Adrenal gland (tissue), 5 donors: ENCODE results near the gene GRWD1.

Experiments
- POLR2A ChIP-seq, 2 donors: fragments of 450-650 bp; IDR thresholded peaks; one replicate each; pipeline ENCODE4 v1.6.1; 2017; ENCODE audit warnings: antibody characterized with exemption in 2 of 2, mild to moderate bottlenecking in 2 of 2, moderate library complexity in 1 of 2
- TF ChIP-seq, protein P1 (sequence below), 6 experiments: fragments of 450-650 bp in 4 of 6; fragments of 200-600 bp in 2 of 6; sonication (generic) in 1 of 6; IDR thresholded peaks; 1 replicate in 5 of 6; 2 replicates in 1 of 6; pipeline versions ENCODE4 v1.5.1 to v1.8.0; 2016 to 2021; ENCODE audit warnings: antibody characterized with exemption in 6 of 6, mild to moderate bottlenecking in 2 of 6, moderate library complexity in 1 of 6
- donor health status: DM: no; HTN: no; CAD: no.

DNA sequence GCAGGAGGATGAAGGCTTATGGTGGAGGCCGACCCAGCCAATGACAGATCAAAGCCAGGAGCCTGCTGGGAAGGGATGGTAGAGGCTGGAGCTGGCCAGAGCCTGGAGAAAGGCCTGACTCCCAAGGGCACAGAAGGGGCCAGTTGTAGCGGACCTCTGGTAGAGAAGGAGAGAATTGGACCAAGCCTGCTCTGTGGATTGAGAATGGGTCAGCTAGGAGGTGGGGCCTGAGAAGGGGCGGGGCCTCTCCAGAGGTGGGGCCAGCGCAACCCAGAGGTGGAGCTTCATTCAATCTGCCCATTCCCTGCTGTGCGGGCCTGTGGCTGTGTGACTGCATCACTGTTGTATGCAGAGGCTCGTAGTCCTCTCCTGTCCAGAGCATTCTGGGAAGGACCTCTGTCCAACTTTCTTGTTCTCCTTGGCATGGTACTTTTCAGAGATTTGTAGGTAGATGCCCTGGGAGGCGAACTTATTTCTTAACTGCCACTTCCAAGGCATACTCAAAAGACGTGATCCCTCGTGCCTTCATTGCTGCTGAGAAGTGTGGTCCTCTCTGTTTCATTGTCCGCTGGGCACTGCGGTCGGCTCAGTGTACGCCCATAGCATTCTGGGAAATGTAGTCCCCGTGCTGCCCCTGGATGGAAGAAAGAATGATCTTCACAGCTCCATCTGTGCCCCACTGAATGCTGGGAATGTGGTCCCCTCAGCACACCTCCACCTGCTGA is 45.6 kb upstream of the GRWD1 start:
- TF ChIP-seq, protein P1, sequence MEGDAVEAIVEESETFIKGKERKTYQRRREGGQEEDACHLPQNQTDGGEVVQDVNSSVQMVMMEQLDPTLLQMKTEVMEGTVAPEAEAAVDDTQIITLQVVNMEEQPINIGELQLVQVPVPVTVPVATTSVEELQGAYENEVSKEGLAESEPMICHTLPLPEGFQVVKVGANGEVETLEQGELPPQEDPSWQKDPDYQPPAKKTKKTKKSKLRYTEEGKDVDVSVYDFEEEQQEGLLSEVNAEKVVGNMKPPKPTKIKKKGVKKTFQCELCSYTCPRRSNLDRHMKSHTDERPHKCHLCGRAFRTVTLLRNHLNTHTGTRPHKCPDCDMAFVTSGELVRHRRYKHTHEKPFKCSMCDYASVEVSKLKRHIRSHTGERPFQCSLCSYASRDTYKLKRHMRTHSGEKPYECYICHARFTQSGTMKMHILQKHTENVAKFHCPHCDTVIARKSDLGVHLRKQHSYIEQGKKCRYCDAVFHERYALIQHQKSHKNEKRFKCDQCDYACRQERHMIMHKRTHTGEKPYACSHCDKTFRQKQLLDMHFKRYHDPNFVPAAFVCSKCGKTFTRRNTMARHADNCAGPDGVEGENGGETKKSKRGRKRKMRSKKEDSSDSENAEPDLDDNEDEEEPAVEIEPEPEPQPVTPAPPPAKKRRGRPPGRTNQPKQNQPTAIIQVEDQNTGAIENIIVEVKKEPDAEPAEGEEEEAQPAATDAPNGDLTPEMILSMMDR (IDR thresholded peaks at IDR 0.05) = no peak
- no peak for TF ChIP-seq POLR2A (IDR thresholded peaks at IDR 0.05)
